ENCODE data around the gene DUOX2. TPM values are rescaled to one million over a fixed set of nuclear protein-coding genes. Genes with fewer than 3 reads are reported as not detected.

The DUOX2 gene
- total RNA-seq: 0.05 TPM in 1 of 2 replicates, not detected in the other

DNA sequence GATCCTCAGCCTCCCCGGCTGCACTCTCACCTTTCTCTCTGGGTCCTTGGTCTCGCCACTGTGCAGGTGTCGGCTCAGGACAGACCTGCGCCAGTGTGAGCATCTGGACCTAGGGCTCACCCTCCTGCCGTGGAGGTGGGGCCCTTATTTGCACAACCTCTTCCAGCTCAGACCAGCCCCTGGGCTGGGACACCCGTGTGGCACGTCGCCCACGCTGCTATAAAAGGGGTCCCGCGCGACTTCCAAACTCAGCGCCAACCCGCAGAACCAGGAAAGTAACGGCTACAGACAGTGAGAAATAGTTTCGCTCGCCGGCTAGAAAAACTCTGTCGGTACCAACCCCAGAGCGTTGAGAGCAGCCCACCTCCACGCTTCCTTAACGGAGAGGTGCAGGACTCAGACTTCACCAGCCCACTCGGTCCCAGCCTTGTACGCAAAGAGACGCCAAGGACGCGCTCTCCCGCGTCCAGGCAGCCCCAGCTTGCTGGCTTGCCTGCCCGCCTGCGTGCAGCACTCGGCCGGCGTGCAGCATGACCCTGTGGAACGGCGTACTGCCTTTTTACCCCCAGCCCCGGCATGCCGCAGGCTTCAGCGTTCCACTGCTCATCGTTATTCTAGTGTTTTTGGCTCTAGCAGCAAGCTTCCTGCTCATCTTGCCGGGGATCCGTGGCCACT is at the start of gene DUOX2, which contains the start of gene DUOXA2:
TSS of gene DUOX2 (minus strand) at position 97 of the 675 bp plus-strand sequence. CDS start 761 bp downstream, outside the sequence.
TSS of gene DUOXA2 (plus strand) at position 251 of the 675 bp plus-strand sequence. CDS start at position 531, 280 bp downstream.
- no peak within 1 kb of the TSS for H3K27ac Mint-ChIP-seq
- peak; percentile 59 for DNase-seq
- intact Hi-C loops (cut with micrococcal nuclease): no loop called here

DNA sequence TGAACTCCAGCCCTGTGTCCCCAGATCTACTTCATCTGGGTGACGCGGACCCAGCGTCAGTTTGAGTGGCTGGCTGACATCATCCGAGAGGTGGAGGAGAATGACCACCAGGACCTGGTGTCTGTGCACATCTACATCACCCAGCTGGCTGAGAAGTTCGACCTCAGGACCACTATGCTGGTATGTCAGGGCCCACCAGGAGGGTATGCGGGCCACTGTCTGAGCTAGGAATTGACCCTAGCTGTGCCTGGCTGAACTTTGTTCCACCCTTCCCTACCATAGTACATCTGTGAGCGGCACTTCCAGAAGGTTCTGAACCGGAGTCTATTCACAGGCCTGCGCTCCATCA is 49.5 kb upstream of the DUOX2 start:
- H3K27me3 Mint-ChIP-seq: no peaks in the 10 kb centered on the region
- peaks cover 25% of the 10 kb centered on the region for H3K4me1 Mint-ChIP-seq
- no peak overlapping the region for H3K27ac Mint-ChIP-seq
- H3K36me3 Mint-ChIP-seq (ENCODE audit: low read depth): no peaks in the 10 kb centered on the region
- intact Hi-C loops (cut with micrococcal nuclease): loop anchor here (1.0 kb wide), 2 partner anchors 35 to 236 kb away; no protein-coding TSS in a partner anchor
- no peak overlapping the region for H3K4me3 Mint-ChIP-seq
- H3K9me3 Mint-ChIP-seq: no peaks in the 10 kb centered on the region
- DNase-seq: no peak

More for the DNA sequence above, at the start of gene DUOX2, which contains the start of gene DUOXA2:
- no peaks in the 10 kb centered on the region for H3K9me3 Mint-ChIP-seq
- no peaks in the 10 kb centered on the region for H3K36me3 Mint-ChIP-seq (ENCODE audit: low read depth)
- H3K4me3 Mint-ChIP-seq: no peak within 1 kb of the TSS
- H3K27me3 Mint-ChIP-seq: peaks cover 80% of the 10 kb centered on the region
- peaks cover 24% of the 10 kb centered on the region for H3K4me1 Mint-ChIP-seq

DNA sequence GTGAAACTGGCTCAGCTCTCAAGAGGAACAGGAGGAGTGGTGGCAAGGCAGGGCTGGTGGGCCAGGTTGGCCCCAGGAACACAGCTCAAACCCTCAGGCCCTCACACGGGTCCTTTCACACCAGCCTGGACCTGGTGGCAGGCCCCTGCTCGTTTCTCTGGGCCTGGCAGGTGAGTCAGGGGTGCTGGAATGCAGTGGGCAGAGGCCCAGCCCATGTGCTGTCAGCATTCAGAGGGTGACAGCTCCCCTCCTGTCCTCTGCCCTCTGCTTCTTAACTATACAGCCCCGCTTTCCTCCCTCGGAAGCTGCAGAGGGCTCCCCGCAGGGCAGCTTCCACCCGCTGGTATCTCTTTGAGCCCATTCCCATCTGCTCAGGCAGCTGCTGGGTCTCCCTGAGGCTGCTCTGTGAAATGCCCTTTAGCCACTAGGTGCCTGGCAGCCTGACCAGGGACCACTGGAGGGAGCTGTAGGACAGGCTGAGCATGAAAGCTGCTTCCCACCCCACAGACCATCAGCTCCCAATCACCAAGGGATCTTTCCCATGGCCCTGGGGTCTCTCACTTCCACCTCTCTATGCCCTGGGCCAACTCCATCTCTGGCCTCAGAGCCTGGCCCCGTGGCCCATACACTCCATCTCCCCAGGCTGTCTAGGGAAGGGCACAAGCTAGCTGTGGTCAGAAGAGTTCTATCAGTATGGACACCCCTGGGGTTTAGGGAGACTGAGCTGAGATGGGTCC is 49.0 kb upstream of the DUOX2 start:
- Mint-ChIP-seq H3K4me3 (no peak overlapping the region), H3K27ac (no peak overlapping the region), H3K4me1 (peaks cover 28% of the 10 kb centered on the region), H3K9me3 (no peaks in the 10 kb centered on the region), H3K27me3 (no peaks in the 10 kb centered on the region), H3K36me3 (ENCODE audit: low read depth) (no peaks in the 10 kb centered on the region)
- DNase-seq: peak; percentile 90
- intact Hi-C loops (cut with micrococcal nuclease): loop anchor here (1.0 kb wide), 2 partner anchors 35 to 236 kb away; no protein-coding TSS in a partner anchor

DNA sequence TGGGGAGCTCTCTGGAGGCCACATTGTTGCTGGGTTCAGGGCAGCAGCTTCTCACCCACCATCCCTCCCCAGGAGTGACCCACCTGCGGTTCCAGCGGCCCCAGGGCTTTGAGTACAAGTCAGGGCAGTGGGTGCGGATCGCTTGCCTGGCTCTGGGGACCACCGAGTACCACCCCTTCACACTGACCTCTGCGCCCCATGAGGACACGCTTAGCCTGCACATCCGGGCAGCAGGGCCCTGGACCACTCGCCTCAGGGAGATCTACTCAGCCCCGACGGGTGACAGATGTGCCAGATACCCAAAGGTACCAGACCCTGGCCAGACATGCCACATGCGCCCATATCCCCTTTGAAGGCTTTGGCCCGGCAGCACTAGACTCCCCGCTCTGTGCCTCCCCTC is 47.7 kb upstream of the DUOX2 start:
- H3K27me3 Mint-ChIP-seq: no peaks in the 10 kb centered on the region
- H3K4me3 Mint-ChIP-seq: no peak overlapping the region
- no peak overlapping the region for H3K27ac Mint-ChIP-seq
- DNase-seq: no peak
- H3K9me3 Mint-ChIP-seq: no peaks in the 10 kb centered on the region
- H3K36me3 Mint-ChIP-seq (ENCODE audit: low read depth): no peaks in the 10 kb centered on the region
- peaks cover 32% of the 10 kb centered on the region for H3K4me1 Mint-ChIP-seq
- intact Hi-C loops (cut with micrococcal nuclease): no loop called here

DNA sequence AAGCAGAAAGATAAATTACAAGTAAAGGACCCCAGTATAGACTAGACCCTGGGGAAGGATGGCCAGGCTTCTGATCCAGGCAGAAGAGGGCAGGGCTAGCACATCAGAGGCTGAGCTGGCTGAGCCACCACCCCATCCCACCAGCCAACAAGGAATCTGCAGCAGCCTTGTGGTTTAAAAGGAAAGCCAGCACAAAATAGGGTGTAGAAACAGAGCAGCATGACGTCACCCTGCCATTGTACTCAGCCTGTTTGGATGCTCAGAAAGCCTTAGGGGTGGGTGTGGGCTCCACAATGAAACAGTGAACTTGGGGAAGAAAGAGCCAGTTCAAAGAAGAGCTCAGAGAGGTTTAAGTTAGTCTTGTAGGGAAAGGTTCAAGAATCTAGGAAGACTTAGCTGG is 44.0 kb upstream of the DUOX2 start:
- H3K9me3 Mint-ChIP-seq: no peaks in the 10 kb centered on the region
- H3K4me3 Mint-ChIP-seq: no peak overlapping the region
- peaks cover 18% of the 10 kb centered on the region for H3K4me1 Mint-ChIP-seq
- intact Hi-C loops (cut with micrococcal nuclease): no loop called here
- DNase-seq: peak; percentile 76
- H3K27ac Mint-ChIP-seq: no peak overlapping the region
- no peaks in the 10 kb centered on the region for H3K36me3 Mint-ChIP-seq (ENCODE audit: low read depth)
- no peaks in the 10 kb centered on the region for H3K27me3 Mint-ChIP-seq

DNA sequence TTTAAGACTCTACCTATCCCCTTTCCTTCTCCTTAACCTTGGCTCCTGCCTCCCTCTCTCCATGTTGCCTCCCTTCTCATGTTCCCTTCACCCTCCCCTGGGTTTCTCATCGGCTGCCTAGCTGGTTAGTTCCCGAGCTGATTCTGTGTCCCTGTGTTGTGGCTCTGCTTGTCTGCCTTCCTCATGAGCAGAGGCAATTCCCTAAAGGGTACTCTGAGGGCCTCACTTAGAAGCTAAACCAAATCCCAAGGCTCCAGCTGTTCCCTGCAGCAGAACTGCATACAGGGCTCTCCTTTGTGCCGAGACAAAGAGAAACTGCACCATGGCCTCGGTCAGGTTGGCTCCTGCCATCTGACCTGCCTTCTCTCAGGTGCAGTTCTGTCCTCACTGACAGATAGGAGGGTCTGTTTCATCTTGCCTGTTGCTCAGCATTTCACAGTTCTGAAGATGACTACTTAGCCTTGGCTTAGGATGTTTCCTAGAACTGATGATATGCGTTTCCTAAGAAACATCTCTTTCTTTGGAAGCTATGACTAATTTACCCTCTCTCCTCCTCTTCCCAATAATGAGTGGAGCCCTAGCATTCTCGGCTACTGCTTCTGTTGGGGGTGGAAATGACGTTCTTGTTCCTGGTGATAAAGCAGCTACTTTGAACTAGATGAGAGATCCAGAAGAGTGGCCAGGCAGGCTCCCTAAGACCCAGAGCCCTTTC is 42.9 kb upstream of the DUOX2 start:
- Mint-ChIP-seq H3K4me1 (peaks cover 15% of the 10 kb centered on the region), H3K4me3 (no peak overlapping the region), H3K9me3 (no peaks in the 10 kb centered on the region), H3K36me3 (ENCODE audit: low read depth) (peaks cover 4% of the 10 kb centered on the region), H3K27ac (peak overlapping the region; percentile 3), H3K27me3 (no peaks in the 10 kb centered on the region)
- DNase-seq: no peak
- intact Hi-C loops (cut with micrococcal nuclease): no loop called here

DNA sequence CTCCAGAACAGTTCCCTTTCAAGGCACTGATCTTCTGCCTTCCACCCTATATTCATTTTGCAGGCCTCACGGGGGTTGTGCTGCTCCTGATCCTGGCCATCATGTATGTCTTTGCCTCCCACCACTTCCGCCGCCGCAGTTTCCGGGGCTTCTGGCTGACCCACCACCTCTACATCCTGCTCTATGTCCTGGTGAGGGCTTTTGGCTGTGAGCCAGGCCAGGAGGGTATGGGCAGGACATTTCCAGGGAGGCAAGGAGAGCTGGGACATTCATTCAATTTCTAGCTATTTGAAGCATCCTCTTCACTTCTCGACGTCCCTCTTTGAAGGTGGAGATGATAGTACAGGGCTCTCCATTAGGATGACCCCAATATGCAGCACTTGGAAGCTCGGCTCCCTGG is 41.8 kb upstream of the DUOX2 start:
- intact Hi-C loops (cut with micrococcal nuclease): no loop called here
- no peaks in the 10 kb centered on the region for H3K27me3 Mint-ChIP-seq
- H3K36me3 Mint-ChIP-seq (ENCODE audit: low read depth): peaks cover 4% of the 10 kb centered on the region
- H3K4me1 Mint-ChIP-seq: peaks cover 15% of the 10 kb centered on the region
- H3K27ac Mint-ChIP-seq: no peak overlapping the region
- no peak overlapping the region for H3K4me3 Mint-ChIP-seq
- no peaks in the 10 kb centered on the region for H3K9me3 Mint-ChIP-seq
- no peak for DNase-seq

DNA sequence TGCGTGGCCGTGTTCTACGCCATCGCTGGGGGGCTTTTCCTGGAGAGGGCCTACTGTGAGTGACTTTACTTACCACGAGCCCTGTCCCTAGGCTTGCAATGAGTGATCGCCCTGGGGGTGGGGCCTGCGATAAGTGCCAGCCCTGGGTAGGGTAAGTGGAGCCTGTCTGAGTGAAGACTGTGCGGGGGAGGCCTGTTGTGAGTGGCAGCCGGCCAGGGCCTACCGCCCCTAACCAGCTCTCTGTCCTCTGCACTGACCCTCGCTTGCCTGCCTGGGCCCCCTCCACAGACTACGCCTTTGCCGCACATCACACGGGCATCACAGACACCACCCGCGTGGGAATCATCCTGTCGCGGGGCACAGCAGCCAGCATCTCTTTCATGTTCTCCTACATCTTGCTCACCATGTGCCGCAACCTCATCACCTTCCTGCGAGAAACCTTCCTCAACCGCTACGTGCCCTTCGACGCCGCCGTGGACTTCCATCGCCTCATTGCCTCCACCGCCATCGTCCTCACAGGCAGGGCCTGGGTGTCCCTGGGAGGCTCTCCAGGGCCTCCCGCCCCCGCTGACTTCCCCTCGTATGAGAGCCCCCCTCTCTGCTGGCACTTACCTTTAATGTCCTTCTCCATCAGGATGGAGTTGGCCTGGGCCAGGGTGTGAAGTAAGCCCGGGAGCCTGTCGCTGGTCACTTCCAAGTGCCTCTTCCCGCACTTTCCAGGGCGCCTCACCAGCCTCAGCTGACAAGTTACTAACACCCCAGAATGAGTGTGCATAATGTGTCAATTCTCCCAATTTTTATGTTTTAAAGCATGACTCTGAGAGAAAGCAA is 38.2 kb upstream of the DUOX2 start:
- peaks cover 4% of the 10 kb centered on the region for H3K36me3 Mint-ChIP-seq (ENCODE audit: low read depth)
- intact Hi-C loops (cut with micrococcal nuclease): no loop called here
- no peaks in the 10 kb centered on the region for H3K27me3 Mint-ChIP-seq
- H3K27ac Mint-ChIP-seq: no peak overlapping the region
- DNase-seq: no peak
- peaks cover 4% of the 10 kb centered on the region for H3K4me1 Mint-ChIP-seq
- H3K4me3 Mint-ChIP-seq: no peak overlapping the region
- H3K9me3 Mint-ChIP-seq: no peaks in the 10 kb centered on the region

DNA sequence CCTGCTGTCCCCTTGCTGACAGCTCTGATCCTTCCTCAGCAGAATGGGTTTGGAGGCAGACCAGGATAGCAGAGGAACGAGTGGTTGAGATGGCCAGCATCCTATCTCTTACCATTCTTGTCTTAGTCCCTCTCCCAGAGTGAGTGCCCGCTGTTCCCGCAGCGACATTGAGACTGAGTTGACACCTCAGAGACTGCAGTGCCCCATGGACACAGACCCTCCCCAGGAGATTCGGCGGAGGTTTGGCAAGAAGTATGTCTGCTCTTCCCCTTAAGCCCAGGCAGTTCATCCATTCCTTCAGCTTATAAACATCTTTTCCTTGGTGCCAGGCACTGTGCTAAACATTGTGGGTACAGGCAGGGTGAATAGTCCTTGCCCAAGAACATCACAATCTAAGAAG is 37.0 kb upstream of the DUOX2 start:
- H3K27ac Mint-ChIP-seq: no peak overlapping the region
- intact Hi-C loops (cut with micrococcal nuclease): no loop called here

DNA sequence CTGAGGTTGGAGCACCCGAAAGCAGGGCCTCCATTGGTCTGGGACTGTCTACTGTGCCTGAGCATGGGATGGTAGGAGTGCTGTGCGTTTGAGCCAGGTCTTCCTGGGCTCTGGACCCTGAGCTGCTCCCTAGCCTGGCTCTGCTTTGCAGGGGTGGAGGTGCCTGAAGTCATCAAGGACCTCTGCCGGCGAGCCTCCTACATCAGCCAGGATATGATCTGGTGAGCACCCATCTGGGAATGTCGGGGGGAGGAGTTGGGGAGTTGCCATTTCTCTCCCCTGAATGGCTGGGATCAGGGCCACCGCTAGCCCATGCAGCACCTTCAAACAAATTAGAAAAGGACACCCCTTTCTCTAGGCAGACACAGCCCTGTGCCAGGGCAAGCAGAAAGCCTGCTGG is 36.5 kb upstream of the DUOX2 start:
- Mint-ChIP-seq H3K4me3 (no peak overlapping the region), H3K4me1 (no peaks in the 10 kb centered on the region), H3K27ac (no peak overlapping the region), H3K36me3 (ENCODE audit: low read depth) (peaks cover 4% of the 10 kb centered on the region), H3K27me3 (no peaks in the 10 kb centered on the region), H3K9me3 (no peaks in the 10 kb centered on the region)
- DNase-seq: no peak
- intact Hi-C loops (cut with micrococcal nuclease): no loop called here

More for the DNA sequence above, 37.0 kb upstream of the DUOX2 start:
- Mint-ChIP-seq H3K27me3 (no peaks in the 10 kb centered on the region), H3K36me3 (ENCODE audit: low read depth) (peaks cover 4% of the 10 kb centered on the region), H3K9me3 (no peaks in the 10 kb centered on the region), H3K4me3 (no peak overlapping the region), H3K4me1 (no peaks in the 10 kb centered on the region)
- DNase-seq: no peak

DNA sequence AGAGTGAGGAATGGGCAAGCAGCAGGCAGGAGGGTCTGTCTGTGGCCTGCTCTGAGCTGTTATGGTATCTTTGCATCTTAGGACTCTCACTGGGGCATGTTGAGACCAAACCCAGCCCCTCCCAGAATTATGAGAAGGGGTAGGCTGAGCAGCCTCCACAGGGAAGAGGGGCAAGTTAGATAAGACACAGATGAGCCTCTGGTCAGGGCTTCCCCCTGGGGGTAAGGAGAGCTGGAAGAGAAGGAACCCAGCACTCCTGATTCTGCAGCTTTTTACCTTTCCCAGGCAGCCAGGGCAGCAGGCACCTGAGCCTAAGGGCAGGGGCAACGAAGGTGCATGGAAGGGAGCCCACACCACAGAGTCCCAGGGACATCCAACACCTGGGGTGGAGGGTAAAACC is 35.1 kb upstream of the DUOX2 start:
- Mint-ChIP-seq H3K4me1 (no peaks in the 10 kb centered on the region), H3K9me3 (no peaks in the 10 kb centered on the region), H3K36me3 (ENCODE audit: low read depth) (peaks cover 4% of the 10 kb centered on the region), H3K27ac (no peak overlapping the region), H3K4me3 (no peak overlapping the region), H3K27me3 (no peaks in the 10 kb centered on the region)
- intact Hi-C loops (cut with micrococcal nuclease): no loop called here
- no peak for DNase-seq

DNA sequence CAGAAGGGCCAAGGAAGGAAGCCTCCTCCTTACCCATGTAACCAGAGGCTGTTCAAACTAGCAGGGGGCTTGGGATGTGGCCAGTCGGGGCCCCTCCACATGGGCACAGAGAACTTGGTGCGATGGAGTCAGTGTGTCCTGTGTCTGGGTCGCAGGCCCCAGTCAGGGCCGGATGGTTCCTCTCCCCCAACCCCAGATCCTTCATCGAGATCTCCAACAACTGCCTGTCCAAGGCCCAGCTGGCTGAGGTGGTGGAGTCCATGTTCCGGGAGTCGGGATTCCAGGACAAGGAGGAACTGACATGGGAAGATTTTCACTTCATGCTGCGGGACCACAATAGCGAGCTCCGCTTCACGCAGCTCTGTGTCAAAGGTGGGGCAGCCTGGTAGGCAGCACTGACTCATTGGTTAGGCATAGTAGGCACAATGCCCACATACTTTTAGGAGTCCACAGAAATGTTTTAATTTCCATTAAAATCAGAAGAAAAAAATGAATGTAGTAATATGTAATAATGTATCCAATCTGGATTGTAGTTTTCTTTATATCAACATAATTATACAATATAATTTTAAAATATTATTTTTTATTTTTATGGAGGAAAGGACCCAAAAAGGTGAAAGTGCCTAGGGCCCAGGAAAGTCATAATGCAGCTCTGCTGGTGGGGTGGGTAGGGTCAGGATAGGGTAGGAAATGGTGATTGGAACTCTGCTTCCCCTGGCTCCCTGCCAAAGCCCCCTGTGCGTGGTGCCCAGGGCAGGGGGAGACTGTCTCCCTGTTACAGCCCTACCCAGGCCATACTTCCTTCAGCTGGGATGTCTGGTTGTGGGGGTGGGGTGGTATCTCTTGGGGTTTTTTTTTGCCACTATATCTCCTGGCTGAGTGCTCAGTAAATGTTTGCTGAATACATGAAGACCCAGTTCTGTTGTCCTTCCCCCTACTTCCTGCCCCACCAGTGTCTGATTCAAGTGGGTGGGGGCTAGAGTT is 34.4 kb upstream of the DUOX2 start:
- H3K4me1 Mint-ChIP-seq: no peaks in the 10 kb centered on the region
- H3K36me3 Mint-ChIP-seq (ENCODE audit: low read depth): peaks cover 4% of the 10 kb centered on the region
- H3K4me3 Mint-ChIP-seq: no peak overlapping the region
- intact Hi-C loops (cut with micrococcal nuclease): no loop called here
- H3K27ac Mint-ChIP-seq: no peak overlapping the region
- DNase-seq: no peak
- no peaks in the 10 kb centered on the region for H3K27me3 Mint-ChIP-seq
- no peaks in the 10 kb centered on the region for H3K9me3 Mint-ChIP-seq

Data from activated CD4-positive, alpha-beta T cell treated with anti-CD3 and anti-CD28 coated beads, Interleukin-2, amount 10 ng/mL, durations not matched to agents 24 days and 14 days (primary cell).